GM12892 (cell line): Measurements from ENCODE around the gene PAFAH2.
A peak's percentile ranks its signal among the peaks of the same experiment; 100 is the strongest.

Source experiments
- DNase-seq: peaks from one replicate; pipeline ENCODE4 v3.0.0; 2011; ENCODE audit not compliant: insufficient read length
- FAIRE-seq: peaks from 2 replicates; lab custom pipeline; 2011; peaks lifted over from hg19 to GRCh38; lab: Jason Lieb, UNC
- POLR2A ChIP-seq: IDR thresholded peaks from 2 replicates; pipeline ENCODE4 v1.6.1; 2011; ENCODE audit warnings: low read depth, low read length, control low read depth
- POLR2AphosphoS5 ChIP-seq: IDR thresholded peaks from 2 replicates; pipeline ENCODE4 v1.6.1; 2011; ENCODE audit warnings: low read depth, low read length, control low read depth
- TAF1 ChIP-seq: IDR thresholded peaks from 2 replicates; pipeline ENCODE4 v1.6.1; 2011; ENCODE audit warnings: low read depth, mild to moderate bottlenecking, control low read depth, low read length, borderline replicate concordance

PAFAH2 gene

DNA sequence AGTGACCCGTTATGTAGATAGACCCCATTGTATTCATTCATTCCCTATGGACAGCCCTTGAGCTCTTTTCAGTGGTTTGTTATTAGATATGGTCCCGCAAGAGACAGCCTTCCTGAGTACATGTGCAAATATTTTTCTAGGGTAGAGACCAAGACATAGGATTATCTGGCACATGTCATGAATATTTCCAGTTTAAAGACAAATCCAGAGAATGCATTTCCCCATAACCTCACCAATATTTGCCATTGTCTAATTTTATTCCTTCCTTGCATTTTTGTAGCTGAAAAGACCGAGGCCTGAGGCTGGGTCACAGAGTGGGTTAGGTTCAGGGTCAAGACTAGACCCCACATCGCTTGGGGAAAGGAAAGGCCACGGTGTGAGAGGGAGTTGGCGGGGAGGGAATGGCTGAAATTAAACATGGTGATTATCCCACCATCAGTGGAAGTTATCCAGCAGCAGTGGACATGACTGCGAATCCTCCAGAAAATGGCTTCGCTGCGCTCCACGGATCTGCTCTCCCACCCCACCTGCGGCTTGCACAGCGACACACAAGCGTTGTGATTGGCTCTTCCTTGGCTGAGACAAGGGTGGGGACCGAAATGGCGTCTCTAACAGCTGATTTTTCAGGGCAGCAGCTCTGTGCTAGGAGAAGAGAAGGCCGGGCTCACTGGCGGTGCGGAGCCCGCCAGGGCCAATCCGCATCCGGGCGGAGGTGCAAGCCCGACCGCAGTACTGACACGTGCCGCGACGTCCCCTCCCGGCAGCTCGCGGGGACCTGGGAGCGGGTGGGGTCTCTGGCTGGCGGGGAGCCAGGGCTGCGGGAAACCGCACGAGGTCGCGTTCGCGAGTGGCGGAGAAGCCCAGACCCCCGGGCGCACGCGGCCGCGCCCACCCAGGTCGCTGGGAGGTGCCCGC lies 75.5 kb downstream of the PAFAH2 start:
- TF ChIP-seq POLR2A (no peak), TAF1 (no peak), POLR2AphosphoS5 (no peak)
- FAIRE-seq (no peak), DNase-seq (no peak)

DNA sequence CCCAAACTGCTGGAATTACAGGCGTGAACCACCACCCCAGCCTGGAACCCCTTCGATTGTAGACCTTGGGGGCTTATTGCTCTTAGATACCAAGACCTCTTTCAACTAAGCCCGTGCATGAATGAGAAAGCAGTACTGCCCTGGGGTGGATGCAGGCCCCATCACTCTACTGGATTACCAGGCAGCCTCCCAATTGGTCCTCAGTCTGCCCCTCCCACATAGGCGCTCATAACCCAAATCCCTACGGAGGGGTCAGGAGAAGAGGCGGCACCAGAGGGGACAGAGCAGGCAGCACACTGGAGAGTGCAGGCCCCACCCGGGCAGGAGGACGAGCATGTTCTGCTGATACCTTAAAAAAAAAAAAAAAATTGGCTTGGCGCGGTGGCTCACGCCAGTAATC lies 79.2 kb downstream of the PAFAH2 start:
- no peak for DNase-seq
- no peak for FAIRE-seq
- TF ChIP-seq POLR2A = no peak
- TF ChIP-seq POLR2AphosphoS5 = no peak
- no peak for TF ChIP-seq TAF1

DNA sequence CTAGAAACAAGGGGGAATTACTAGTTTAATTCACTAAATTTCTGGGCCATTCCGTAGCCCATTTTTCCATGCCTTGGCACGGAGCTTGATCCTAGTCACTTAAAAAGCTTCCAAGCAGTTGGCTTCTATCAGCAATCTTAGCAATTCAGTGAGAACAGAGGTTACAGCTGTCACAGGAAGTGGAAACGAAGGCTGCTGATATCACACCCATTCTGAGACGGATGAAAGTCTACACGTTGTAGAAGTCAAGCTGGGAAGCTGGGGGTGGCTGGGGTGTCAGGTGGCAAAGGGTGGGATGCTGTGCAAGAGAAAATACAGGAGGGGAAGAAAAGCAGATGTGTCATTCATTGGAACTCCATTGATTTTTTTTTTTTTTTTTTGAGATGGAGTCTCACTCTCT lies 79.9 kb downstream of the PAFAH2 start:
- DNase-seq (no peak), FAIRE-seq (no peak)
- no peak for TF ChIP-seq POLR2AphosphoS5
- TF ChIP-seq POLR2A = no peak
- TF ChIP-seq TAF1 = no peak

DNA sequence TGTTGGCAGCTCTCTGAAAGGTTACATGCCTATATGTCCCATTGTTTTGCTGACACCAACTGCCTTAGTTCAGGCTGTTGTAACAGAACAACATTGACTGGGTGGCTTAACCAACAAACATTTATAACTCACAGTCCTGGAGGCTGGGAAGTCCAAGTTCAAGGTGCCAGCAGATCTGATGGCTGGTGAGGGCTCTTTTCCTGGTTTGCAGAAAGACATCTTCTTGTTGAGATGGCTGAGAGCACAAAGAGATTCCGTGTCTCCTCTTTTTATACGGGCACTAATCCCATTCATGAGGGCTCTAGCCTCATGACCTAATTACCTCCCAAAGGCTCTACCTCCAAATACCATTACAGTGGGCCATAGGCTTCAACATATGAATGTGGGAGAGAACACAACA lies 81.4 kb downstream of the PAFAH2 start:
- no peak for DNase-seq
- no peak for TF ChIP-seq TAF1
- no peak for TF ChIP-seq POLR2AphosphoS5
- no peak for TF ChIP-seq POLR2A
- FAIRE-seq = no peak

DNA sequence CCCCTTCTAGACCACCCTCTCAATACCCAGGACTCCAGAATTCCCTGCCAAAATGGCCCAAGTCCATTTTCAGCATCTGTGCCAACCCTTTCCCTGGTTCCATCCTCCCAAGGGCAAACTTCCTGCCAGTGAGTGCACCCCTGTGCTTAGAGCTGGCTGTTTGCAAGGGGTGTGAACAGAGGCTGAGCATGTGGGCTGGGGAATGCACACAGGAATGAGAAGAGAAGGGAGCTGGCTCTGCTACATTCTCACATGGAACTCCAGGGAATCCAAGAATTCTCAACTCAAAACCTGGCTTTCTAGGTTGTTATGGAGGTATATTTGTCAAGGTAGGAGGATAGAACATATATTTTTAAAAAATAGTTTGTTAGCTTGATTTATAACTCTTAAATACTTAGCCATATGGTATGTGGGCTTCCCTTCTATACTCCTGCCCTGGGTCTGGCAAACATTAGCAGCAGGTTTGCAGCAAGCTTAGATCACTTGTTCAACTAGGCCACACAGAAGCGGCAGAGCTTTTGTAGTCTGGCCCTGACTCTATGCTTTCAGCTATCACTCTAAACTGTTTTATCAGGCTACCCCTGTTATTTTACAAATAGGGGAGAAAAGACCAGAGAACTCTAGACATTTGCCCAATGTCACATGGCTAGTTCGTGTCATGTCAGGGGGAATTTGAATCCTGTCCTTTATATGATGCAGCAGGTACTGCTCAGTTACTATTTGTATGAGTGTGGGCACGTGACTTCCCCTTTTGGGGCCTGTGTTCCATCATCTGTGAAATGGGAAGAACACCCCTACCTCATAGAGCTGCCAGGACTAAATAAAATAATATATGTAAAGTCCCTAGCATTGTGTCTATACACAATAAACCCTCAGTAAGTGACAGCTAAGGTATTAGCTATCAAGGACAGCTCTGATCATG lies 83.5 kb downstream of the PAFAH2 start:
- no peak for DNase-seq
- FAIRE-seq = peak; percentile 9
- TF ChIP-seq POLR2AphosphoS5 = no peak
- TF ChIP-seq TAF1 = no peak
- no peak for TF ChIP-seq POLR2A

DNA sequence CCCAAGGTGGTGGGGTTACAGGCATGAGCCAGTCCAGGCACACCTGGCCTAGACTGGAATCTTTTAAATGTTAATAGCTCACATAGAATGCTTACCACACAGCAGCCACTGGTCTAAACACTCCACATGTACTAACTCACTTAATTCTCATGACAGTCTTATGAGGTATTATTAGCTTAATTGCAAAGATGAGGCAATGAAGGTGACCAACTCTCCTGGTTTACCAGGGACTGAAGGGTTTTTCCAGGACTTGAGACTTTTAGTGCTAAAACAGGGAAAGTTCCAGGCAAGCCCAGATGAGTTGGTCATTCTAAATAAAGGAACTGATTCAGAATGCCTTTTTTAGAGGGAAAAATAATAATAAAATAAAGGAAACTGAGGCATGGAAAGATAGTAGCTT lies 84.7 kb downstream of the PAFAH2 start:
- no peak for TF ChIP-seq POLR2A
- no peak for TF ChIP-seq TAF1
- TF ChIP-seq POLR2AphosphoS5 = no peak
- no peak for FAIRE-seq
- DNase-seq = no peak

DNA sequence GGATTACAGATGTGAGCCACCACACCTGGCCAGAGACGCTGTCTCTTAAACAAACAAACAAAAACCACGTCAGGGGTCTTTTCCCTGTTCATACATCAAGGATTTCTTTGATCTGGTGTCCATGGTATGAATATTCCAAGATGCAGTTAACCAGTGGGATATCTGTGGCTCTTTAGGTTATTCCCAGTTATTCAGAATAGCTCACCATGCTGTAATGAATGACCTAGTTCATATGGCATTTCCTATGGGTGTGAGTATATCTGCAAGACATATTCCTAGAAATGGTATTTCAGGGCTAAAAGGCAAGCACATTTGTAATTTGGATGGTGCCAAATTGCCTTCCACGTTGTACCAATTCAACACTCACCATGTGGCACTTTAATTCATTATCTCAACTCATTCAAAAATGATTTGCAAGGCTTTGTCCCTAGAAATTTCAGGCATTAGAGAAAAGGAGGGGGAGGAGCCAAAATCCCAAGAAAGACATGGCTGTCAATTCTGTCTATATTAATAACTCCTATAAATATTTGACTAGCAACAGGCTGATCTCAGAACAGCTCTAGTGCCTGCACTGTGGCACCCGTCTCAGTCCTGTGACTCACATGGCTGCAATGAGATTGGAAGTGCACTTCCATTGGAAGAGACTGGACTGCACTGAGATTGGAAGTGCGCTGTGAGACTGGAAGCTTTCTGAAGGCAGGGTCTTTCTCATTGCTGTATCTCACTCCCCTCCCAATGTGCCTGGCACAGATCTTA lies 85.6 kb downstream of the PAFAH2 start:
- no peak for TF ChIP-seq POLR2A
- TF ChIP-seq TAF1 = no peak
- TF ChIP-seq POLR2AphosphoS5 = no peak
- FAIRE-seq = no peak
- no peak for DNase-seq

DNA sequence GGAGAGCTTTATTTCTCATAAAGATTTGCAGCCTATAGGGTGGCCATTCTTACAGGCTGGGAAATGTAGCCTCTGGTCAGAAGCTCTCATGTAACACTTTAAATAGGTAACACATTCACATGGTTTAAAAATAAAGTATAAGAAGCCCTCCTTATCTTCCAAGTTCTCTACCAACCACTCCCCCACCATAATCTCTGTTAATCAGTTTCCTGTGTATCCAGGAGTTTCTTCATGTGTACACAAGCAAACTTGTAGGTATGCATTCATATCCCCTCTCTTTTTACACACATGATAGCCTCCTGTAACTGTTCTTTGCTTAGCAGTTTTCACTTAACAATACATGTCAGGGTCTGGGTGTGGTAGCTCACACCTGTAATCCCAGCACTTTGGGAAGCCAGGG lies 86.7 kb downstream of the PAFAH2 start:
- DNase-seq (no peak), FAIRE-seq (no peak)
- no peak for TF ChIP-seq POLR2A
- TF ChIP-seq POLR2AphosphoS5 = no peak
- no peak for TF ChIP-seq TAF1
